GM12878 (cell line): ENCODE data around the gene OR51B4.

ENCODE experiments used
- BHLHE40 ChIP-seq, 2 experiments: fragments of 450-650 bp in 1 of 2; IDR thresholded peaks; 2 replicates each; pipeline ENCODE4 v1.6.1; 2011 to 2017; ENCODE audit warnings: low read depth in 2 of 2, borderline replicate concordance in 1 of 2, improper control_type of control experiment in 1 of 2, low read length in 1 of 2, mild to moderate bottlenecking in 1 of 2
- ESRRA ChIP-seq: IDR thresholded peaks from 2 replicates; pipeline ENCODE4 v1.6.1; 2012; ENCODE audit warnings: mild to moderate bottlenecking, low read length, improper control_type of control experiment
- HCFC1 ChIP-seq: fragments of 150-350 bp; IDR thresholded peaks from 2 replicates; pipeline ENCODE4 v1.6.1; 2014; ENCODE audit warnings: low read length
- MXI1 ChIP-seq: fragments of 150-350 bp; IDR thresholded peaks from 2 replicates; pipeline ENCODE4 v1.6.1; 2011; ENCODE audit warnings: low read depth, mild to moderate bottlenecking, inconsistent platforms, low read length, improper control_type of control experiment
- PML ChIP-seq: IDR thresholded peaks from 2 replicates; pipeline ENCODE4 v1.6.1; 2012; ENCODE audit warnings: low read length, inconsistent platforms
- RAD51 ChIP-seq: fragments of 450-650 bp; IDR thresholded peaks from 2 replicates; pipeline ENCODE4 v1.6.1; 2016; ENCODE audit warnings: moderate library complexity, mild to moderate bottlenecking, inconsistent platforms
- TAF1 ChIP-seq: IDR thresholded peaks from 2 replicates; pipeline ENCODE4 v1.6.1; 2011; ENCODE audit warnings: mild to moderate bottlenecking, low read depth, low read length, borderline replicate concordance
- TBL1XR1 ChIP-seq: IDR thresholded peaks from 2 replicates; pipeline ENCODE4 v1.6.1; 2012; ENCODE audit warnings: low read depth, low read length, improper control_type of control experiment
- ZNF274 ChIP-seq: IDR thresholded peaks from one replicate; pipeline ENCODE4 v1.8.0; 2011; ENCODE audit not compliant: insufficient read length, insufficient read depth
- TF ChIP-seq, protein P1 (sequence below), 3 experiments: IDR thresholded peaks in 2 of 3; conservative IDR thresholded peaks in 1 of 3; 2 replicates each; pipeline ENCODE4 v1.5.1; 2011; ENCODE audit warnings: low read depth in 3 of 3, low read length in 3 of 3, mild to moderate bottlenecking in 3 of 3, control low read depth in 2 of 3, moderate library complexity in 2 of 3, inconsistent platforms in 1 of 3, mixed read lengths in 1 of 3; ENCODE audit not compliant: control insufficient read depth in 2 of 3, insufficient read depth in 1 of 3; ENCODE audit errors: extremely low read depth in 1 of 3
- TF ChIP-seq, protein P2 (sequence below): IDR thresholded peaks from 2 replicates; pipeline ENCODE4 v1.6.1; 2012; ENCODE audit warnings: low read length, inconsistent platforms
- TF ChIP-seq, protein P3 (sequence below): IDR thresholded peaks from 2 replicates; pipeline ENCODE4 v1.6.1; 2012; ENCODE audit warnings: low read depth, low read length, improper control_type of control experiment
- TF ChIP-seq, protein P4 (sequence below): fragments of 450-650 bp; IDR thresholded peaks from 2 replicates; pipeline ENCODE4 v1.6.1; 2016; ENCODE audit warnings: mild to moderate bottlenecking, moderate library complexity, borderline replicate concordance

DNA sequence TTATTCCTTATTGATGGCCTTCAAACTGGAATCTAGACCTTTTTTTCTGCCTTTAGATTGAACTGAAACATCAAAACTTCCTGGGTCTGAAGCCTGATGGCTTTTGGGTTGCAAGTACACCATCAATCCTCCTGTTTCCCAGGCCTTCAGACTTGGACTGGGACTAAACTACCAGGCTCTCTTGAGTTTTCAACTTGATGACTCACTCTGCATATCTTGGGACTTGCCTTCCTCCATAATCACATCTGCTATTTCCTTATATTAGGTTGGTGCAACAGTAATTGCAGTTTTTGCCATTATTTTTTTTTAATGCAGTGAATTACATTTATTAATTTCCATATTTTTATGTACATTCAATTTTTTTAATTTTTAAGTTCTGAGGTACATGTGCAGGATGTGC lies 34.6 kb upstream of the OR51B4 start:
- no peak for TF ChIP-seq TBL1XR1
- no peak for TF ChIP-seq ZNF274
- no peak for TF ChIP-seq RAD51
- TF ChIP-seq, protein P1, sequence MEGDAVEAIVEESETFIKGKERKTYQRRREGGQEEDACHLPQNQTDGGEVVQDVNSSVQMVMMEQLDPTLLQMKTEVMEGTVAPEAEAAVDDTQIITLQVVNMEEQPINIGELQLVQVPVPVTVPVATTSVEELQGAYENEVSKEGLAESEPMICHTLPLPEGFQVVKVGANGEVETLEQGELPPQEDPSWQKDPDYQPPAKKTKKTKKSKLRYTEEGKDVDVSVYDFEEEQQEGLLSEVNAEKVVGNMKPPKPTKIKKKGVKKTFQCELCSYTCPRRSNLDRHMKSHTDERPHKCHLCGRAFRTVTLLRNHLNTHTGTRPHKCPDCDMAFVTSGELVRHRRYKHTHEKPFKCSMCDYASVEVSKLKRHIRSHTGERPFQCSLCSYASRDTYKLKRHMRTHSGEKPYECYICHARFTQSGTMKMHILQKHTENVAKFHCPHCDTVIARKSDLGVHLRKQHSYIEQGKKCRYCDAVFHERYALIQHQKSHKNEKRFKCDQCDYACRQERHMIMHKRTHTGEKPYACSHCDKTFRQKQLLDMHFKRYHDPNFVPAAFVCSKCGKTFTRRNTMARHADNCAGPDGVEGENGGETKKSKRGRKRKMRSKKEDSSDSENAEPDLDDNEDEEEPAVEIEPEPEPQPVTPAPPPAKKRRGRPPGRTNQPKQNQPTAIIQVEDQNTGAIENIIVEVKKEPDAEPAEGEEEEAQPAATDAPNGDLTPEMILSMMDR (IDR thresholded peaks at IDR 0.05 in 2 of 3, conservative IDR thresholded peaks at IDR 0.05 in 1 of 3; ENCODE audit: control insufficient read depth in 2 of 3, extremely low read depth in 1 of 3, insufficient read depth in 1 of 3, low read depth in 3 of 3, low read length in 3 of 3), result no peak
- TF ChIP-seq MXI1, result no peak
- TF ChIP-seq PML, result no peak
- no peak for TF ChIP-seq TAF1
- TF ChIP-seq HCFC1, result no peak
- TF ChIP-seq, protein P2, sequence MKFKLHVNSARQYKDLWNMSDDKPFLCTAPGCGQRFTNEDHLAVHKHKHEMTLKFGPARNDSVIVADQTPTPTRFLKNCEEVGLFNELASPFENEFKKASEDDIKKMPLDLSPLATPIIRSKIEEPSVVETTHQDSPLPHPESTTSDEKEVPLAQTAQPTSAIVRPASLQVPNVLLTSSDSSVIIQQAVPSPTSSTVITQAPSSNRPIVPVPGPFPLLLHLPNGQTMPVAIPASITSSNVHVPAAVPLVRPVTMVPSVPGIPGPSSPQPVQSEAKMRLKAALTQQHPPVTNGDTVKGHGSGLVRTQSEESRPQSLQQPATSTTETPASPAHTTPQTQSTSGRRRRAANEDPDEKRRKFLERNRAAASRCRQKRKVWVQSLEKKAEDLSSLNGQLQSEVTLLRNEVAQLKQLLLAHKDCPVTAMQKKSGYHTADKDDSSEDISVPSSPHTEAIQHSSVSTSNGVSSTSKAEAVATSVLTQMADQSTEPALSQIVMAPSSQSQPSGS, result no peak
- TF ChIP-seq BHLHE40 (IDR thresholded peaks at IDR 0.05; ENCODE audit: borderline replicate concordance in 1 of 2, low read depth in 2 of 2, low read length in 1 of 2), result no peak
- TF ChIP-seq, protein P3, sequence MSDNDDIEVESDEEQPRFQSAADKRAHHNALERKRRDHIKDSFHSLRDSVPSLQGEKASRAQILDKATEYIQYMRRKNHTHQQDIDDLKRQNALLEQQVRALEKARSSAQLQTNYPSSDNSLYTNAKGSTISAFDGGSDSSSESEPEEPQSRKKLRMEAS, result no peak
- TF ChIP-seq, protein P4, sequence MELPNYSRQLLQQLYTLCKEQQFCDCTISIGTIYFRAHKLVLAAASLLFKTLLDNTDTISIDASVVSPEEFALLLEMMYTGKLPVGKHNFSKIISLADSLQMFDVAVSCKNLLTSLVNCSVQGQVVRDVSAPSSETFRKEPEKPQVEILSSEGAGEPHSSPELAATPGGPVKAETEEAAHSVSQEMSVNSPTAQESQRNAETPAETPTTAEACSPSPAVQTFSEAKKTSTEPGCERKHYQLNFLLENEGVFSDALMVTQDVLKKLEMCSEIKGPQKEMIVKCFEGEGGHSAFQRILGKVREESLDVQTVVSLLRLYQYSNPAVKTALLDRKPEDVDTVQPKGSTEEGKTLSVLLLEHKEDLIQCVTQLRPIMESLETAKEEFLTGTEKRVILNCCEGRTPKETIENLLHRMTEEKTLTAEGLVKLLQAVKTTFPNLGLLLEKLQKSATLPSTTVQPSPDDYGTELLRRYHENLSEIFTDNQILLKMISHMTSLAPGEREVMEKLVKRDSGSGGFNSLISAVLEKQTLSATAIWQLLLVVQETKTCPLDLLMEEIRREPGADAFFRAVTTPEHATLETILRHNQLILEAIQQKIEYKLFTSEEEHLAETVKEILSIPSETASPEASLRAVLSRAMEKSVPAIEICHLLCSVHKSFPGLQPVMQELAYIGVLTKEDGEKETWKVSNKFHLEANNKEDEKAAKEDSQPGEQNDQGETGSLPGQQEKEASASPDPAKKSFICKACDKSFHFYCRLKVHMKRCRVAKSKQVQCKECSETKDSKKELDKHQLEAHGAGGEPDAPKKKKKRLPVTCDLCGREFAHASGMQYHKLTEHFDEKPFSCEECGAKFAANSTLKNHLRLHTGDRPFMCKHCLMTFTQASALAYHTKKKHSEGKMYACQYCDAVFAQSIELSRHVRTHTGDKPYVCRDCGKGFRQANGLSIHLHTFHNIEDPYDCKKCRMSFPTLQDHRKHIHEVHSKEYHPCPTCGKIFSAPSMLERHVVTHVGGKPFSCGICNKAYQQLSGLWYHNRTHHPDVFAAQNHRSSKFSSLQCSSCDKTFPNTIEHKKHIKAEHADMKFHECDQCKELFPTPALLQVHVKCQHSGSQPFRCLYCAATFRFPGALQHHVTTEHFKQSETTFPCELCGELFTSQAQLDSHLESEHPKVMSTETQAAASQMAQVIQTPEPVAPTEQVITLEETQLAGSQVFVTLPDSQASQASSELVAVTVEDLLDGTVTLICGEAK, result no peak
- no peak for TF ChIP-seq ESRRA
